GM21360 (cell line): Measurements from ENCODE around the gene KIAA0408.
"Not testable (repeated sequence)": the region's sequence is repeated elsewhere in the genome, so short reads cannot be mapped to it uniquely, and the experiment has no call there.

Source experiments
- ATAC-seq: cut with Tn5 transposase; IDR thresholded peaks from one replicate; pipeline ENCODE4 v1.9.1; 2021; ENCODE audit warnings: mild to moderate bottlenecking, moderate library complexity; ENCODE audit not compliant: unreplicated experiment

Gene KIAA0408

GRCh38 chr6:127415096-127415495, 44.1 kb downstream of the KIAA0408 start:
- no peak for ATAC-seq

GRCh38 chr6:127413123-127413522, 46.1 kb downstream of the KIAA0408 start:
- ATAC-seq = not testable (repeated sequence)

- not testable (repeated sequence) for ATAC-seq
Measured at GRCh38 chr6:127412016-127412415, 47.2 kb downstream of the KIAA0408 start.
